GM19324 (cell line): ENCODE results near the gene GALNT9.

Experiments used
- ATAC-seq: cut with Tn5 transposase; IDR thresholded peaks from one replicate; pipeline ENCODE4 v1.9.1; 2021; ENCODE audit warnings: mild to moderate bottlenecking, moderate library complexity; ENCODE audit not compliant: unreplicated experiment, low FRiP score

The GALNT9 gene

DNA sequence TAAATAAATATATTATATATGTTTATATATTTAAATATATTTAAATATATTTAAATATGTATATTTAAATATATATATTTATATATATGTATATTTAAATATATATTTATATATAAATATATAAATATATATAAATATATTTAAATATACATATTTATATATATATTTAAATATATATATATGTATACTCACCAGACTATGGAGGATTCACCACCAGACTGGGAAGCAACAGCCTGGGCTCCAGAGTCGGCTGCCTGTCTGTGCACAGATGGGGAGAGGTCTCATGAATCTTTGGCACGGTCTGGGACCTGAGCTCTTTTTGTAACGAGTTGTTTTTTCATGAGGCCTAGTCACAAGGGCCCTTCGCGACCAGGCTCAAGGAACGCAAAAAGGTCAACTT, 163.8 kb downstream of the GALNT9 start:
- ATAC-seq, result no peak

DNA sequence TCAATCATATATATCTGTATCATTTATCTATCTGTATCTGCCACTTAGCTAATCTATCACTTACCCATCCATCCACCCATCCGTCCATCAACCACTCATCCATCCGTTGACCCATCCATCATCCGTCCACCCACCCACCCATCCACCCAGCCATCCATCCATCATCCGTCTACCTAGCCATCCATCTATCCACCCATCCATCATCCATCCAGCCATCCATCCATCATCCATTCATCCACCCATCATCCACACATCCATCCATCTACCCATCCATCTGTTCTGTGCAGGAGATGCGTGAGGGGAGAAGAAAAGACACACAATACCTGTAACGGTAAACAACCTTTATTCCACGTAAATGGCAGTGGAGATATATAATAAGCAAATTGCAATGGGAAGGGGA, 165.0 kb downstream of the GALNT9 start:
- no peak for ATAC-seq

DNA sequence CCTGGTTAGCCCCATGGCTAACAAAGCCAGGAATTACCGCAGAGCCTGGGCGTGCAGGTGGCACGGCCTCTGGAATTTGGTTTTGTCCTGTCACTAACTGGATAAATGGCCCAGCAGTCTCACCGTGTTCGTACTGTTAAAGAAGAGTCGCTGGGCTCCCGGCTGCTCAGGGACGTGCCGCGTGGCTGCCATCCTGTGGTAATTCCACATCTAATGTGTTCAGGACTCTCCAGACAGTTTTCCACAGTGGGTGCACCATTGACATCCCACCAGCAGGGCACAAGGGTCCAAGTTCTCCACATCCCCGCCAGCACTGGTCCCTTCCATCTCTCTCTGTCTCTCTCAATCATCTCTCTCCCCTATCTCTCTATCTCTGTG, 165.5 kb downstream of the GALNT9 start:
- ATAC-seq, result no peak

DNA sequence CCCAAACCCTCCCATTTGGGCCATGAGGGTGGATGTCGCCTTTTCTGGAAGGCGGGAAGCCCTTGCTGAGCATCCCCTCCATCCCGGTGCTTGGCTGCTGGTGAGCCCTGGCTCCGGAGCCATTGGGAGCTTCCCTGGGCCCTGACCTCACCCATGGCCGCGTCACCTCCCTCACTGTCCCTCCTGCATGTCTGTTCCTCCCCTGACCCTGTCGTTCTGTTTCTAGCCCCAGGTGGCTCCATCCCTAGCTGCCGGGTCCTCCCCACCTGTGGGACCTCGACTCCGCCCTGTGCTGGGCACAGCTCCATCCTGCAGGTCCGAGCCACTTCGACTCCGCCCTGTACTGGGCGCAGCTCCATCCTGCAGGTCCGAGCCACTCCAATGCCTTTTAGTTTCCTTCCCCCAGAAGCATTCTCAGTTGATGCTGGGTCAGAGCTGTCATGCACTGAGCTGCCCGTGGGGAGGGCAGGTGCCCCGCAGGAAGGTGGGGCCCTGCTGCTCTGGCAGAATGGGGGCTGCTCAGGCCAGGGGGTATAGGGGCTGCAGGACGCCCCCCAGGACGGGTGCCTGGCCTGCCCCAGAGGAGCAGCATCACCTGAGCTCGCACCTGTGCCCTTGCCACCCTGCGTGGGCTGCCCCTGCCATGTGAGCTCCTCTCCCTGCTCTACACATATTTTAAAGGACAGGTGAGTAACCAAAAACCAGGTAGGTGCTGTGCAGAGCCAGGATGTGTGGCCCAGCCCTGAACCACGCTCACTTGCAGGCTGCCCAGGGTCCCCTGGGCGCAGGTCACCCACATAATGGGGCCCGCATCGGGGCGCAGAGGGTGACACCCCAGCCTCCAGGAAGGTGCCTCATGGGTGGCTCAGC, 166.1 kb downstream of the GALNT9 start:
- no peak for ATAC-seq

DNA sequence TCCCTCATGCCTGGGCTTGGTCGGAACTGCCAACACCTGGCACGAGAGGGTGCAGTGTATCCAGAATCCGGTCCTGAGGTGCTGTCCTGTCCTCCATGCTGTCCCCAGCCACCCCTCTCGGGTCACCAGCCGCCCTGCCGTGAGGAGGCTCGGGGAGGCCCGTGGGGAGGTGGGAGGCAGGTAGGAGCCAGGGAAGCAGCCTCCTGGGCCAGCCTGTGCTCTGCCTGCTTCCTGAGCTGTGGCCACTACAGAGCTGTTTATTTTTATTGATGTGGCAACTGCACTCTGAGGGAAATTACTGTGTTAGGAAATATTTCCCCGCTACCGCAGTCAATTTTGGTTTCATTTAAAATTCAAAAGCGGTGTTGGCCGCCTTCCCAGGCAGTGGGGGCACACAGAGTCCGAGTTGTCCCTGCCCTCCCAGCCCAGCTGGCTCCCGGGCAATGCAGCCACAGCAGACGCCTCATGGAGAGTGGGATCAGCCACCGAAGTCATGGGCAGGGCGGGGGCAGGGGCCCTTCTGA, 166.8 kb downstream of the GALNT9 start:
- no peak for ATAC-seq

DNA sequence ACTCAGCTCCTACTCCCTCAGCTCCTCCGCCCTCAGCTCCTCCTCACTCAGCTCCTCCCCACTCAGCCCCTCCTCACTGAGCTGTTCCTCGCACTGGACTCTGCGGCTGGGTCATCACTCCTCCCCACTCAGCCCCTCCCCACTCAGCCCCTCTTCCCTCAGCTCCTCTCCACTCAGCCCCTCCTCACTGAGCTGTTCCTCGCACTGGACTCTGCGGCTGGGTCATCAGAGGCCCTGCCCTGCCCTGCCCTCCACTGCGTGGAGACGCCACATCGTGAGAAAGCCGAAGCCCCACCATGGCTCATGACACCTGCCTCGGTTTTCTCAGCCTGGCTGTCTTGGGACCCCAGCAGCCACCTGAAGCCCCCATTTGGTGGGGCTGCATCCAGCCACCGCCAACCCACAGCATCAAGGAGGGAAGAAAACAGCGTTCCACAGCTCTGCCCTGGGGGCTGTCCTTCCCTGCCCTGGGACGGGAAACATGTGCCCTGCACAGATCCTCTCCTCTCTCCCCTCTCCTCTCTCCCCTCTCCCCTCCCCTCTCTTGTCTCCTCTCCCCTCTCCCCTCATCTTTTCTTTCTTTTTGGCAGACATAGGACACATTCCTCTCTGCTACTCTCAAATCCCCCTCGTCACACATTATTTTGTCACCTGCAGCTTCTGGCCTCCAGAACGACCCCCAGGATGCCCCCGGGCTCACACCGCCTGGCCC, 167.4 kb downstream of the GALNT9 start:
- no peak for ATAC-seq

DNA sequence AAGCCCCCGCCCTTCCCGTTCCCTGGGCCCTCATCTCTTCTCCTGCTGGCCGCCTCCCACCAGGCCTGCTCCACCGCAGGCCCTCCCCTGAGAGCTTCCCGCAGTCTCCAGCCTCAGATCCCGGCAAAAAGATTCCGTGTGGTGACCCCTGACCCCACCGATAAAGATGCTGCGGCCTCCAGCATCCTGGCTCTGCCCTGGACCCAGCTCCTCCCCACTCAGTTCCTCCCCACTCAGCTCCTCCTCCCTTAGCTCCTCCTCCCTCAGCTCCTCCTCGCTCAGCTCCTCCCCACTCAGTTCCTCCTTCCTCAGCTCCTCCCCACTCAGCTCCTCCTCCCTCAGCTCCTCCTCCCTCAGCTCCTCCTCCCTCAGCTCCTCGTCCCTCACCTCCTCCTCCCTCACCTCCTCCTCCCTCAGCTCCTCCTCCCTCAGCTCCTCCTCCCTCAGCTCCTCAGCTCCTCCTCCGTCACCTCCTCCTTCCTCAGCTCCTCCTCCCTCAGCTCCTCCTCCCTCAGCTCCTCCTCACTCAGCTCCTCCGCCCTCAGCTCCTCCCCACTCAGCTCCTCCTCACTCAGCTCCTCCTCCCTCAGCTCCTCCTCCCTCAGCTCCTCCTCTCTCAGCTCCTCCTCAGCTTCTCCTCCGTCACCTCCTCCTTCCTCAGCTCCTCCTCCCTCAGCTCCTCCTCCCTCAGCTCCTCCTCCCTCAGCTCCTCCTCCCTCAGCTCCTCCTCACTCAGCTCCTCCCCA, 168.2 kb downstream of the GALNT9 start:
- no peak for ATAC-seq

DNA sequence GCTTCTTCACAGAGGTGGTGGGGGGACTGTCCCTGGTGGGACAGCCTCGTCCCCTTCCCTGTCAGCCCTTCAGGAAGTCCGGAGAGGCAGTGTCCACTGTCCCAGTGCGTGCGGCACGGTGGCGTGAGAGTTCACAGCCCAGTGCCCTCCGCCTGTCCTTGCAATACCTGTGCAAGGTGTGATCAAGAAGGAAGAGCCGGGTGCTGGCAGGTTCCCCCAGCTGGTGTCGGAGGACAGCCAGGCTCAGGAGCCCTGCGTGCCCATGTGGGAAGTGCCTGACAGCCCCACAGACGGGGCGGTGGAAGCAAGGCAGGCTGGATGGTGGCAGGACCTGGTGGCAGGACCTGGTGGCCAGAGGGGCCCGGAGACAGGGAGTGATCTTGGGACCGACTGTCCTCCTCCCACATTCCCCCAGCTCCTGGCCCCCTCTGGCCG, 168.8 kb downstream of the GALNT9 start:
- no peak for ATAC-seq

DNA sequence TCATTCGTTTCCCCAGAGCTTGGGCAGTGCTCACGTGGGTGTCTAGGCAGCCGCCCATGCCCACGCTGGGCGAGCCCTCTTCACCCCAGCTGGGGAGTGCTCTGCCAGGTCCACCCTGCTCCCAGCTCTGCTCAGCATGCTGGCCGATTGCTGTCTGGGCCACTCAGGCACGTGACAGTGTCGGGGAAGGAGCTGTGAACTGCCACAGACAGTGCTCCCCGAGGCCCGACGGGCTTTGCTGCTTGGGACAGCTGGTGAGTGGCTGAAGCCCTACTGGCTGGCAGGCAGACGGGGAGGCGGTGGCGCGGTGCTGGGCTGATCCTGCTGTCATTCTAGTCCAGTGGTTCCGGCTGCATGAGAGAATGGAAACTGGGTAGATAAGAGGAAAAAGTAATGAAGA, 169.4 kb downstream of the GALNT9 start:
- ATAC-seq, result no peak

DNA sequence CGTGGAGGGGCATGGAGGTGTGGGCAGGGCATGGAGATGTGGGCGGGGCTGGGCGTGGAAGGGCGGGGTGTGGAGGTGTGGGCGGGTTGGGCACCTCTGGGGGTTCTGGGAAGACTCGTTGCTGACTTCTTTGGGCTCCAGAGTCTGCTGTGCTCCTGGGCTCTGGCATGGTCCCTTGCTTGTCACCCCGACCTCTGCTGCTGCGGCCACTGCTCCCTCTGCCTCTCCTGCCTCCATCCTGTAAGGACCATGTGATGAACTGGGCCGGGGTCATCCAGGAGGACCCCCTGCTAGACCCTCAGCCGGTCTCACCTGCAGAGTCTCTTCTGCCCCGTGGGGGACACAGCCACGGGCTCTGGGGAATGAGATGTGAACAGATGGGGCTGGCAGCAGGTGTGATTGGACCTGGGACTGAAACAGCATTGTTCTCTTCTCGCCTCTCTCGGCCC, 169.8 kb downstream of the GALNT9 start:
- ATAC-seq, result no peak

DNA sequence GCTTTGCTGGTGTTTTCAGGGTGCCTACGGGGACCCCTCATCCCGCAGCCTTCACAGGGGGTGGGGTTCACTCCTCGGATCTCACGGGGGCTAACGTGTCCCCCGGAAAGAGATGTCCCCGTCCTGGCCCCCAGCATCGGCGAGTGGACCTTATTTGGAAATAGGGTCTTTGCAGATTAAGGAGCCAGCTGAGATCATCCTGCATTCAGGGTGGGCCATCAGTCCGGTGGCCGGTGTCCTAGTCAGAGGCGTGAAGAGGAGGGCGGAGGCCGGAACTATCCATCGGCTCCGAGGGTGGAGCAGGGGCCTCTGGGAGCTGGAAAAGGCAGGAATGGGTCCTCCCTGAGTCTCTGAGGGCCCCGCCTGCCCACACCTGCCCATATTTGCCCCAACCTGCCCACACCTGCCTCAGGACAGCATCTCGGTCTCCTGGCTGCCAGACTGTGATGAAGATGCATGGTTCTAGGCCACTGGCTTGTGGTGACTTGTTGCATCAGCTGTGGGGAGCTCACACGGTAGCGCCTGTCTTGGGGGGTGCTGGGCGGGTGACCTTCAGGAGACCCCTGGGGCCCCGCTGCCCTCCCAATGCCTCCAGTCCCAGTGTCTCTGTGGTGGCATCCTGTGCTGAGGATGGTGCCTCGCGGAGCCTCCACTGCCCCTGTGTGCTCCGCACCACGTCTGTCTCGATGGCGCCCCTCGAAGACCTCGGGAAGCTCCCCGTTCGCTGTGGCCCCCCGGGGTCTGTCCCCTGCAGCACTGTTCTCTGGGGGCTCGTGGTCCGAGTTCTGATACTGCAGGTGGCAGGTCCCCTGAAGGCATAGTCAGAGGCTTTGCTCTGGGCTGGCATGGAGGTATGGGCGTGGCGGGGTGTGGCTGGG, 170.5 kb downstream of the GALNT9 start:
- ATAC-seq, result no peak

DNA sequence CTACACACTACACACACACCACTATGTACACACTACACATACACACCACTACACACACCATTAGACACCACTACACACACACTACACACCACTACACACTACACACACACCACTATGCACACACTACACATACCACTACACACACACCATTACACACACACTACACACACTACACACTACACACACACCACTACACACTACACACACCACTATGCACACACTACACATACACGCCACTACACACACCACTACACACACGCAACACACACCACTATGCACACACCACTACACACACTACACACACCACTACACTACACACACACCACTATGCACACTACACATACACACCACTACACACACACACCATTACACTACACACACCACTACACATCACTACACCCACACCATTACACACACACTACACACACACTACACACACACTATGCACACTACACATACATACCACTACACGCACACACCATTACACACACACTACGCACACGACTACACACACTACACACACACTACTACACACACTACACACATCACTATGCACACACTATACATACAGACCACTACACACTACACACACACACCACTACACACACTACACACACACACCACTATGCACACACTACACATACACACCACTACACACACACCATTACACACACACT, 171.5 kb downstream of the GALNT9 start:
- ATAC-seq, result no peak

DNA sequence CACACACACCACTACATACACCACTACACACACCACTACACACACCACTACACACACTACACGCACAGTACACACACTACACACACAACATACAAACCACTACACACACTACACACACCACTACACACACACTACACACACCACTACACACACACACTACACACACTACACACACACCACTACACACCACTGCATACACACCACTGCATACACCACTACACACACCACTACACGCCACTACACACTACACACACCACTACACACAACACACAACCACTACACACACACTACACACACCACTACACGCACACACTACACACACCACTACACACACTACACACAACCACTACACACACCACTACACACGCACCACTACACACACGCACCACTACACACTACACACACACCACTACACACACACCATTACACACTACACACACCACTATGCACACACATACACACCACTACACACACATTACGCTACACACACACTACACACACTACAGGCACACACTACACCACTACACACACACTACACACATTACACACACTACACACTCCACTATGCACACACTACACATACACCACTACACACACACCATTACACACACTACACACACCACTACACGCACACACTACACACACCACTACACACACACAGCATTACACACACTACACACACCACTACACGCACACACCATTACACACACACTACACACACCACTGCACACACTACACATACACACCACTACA, 172.6 kb downstream of the GALNT9 start:
- no peak for ATAC-seq

DNA sequence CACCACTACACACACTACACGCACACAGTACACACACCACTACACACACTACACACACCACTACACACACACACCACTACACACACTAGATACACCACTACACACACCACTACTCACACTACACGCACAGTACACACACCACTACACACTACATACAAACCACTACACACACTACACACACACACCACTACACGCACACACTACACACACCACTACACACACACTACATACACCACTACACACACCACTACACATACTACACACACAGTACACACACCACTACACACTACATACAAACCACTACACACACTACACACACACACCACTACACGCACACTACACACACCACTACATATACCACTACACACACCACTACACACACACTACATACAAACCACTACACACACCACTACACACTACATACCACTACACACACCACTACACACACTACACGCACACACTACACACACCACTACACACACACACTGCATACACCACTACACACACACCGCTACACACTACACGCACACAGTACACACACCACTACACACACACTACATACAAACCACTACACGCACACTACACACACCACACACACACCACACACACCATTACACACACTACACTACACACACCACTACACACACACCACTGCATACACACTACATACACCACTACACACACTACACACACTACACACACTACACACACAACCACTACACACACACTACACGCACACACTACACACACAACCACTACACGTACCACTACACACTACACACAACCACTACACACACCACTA, 173.4 kb downstream of the GALNT9 start:
- ATAC-seq, result no peak

DNA sequence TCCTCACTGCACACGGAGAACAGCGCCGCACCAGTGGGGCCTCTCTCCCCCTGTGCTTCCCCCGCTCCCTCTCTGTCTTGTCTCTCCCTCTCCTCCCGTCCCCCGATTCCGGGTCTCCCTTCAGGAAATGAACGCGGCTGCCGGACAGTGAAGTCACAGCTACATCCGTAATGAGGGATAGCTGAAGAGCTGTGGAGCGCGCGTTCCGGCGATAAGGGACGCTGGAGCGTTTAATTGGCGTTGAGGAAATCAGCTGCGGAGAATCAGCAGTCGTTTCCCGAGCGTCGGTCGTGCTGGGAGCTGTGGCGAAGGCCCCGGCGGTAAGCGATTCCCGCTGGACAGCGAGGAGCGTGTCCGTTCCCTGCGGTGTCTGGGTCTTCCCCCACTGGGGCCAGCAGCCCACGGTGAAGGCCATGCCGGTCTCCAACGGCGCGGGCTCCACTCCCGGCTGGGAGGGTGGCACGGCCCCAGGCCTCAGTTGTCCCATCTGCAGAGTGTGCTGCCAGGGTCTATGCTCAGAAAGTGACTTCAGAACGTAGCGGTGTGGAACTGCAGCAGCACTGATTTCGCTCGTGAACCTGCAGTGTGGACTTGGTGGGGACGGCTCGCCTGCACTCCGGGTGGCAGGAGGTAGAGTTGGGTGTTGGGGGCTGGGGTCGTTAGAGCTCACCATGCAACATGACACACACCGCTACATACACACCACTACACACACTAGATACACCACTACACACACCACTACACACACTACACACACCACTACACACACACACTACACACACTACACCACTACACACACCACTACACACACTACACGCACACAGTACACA, 174.2 kb downstream of the GALNT9 start:
- ATAC-seq, result no peak

DNA sequence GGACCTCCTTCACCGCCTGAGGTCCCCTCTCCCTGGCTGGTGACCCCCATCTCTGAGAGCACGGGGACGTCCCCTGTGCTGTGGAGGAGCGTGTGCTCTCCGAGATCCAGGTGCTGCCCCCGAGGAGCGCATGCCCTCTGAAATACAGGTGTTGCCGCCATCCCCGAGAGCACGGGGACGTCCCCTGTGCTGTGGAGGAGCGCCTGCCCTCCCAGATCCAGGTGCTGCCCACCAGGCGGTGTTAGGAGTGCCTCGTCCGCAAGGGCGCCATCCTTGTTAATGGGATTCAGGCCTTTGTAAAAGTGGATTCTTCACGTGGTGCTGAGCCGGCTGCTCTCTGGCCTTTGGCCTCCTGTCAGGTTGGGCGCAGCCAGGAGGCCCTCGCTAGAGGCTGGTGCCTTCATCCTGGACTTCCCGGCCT, 175.0 kb downstream of the GALNT9 start:
- peak; percentile 19 for ATAC-seq
